ACHN (cell line): ENCODE data around the gene DLG2.

ENCODE experiments used
- DNase-seq: peaks from one replicate; pipeline ENCODE4 v3.0.0-alpha.2; 2015
- in situ Hi-C: cut with HindIII; loops from 2 replicates; pipeline ENCODE4 v1.10.0; 2017; ENCODE audit warnings: low sequenced_read_pairs, low pct_ligation_motif_present, low pct_unique_long_range_greater_than_20kb

DLG2 gene

GRCh38 chr11:84297570-84297969 is 1329.6 kb downstream of the DLG2 start:
- in situ Hi-C loops, result no loop called here
- DNase-seq, result no peak

- in situ Hi-C loops, result no loop called here
- no peak for DNase-seq
These were observed 1331.3 kb downstream of the DLG2 start for GRCh38 chr11:84295815-84296214.

GRCh38 chr11:84292955-84293354 is 1334.2 kb downstream of the DLG2 start:
- in situ Hi-C loops, result no loop called here
- no peak for DNase-seq

DNA sequence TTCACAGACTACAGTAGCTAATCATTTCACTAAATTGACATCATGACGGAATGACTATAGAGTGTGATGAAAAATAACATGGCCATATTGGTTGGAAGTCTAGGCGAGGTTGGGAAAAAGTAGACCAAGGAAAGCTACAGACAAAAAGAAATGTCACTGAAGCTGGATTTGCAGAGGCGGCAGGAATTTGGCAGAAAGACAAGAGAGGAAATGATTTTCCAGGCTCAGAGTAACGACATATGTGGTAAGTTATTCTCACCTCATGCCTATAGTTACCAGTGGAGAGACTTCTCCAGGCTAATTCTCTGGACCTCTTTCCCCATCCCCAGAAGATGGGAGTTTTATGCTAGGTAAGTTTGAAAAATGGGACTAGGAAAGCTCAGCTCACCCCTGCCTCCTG is 1335.1 kb downstream of the DLG2 start:
- in situ Hi-C loops, result no loop called here
- DNase-seq, result no peak

DNA sequence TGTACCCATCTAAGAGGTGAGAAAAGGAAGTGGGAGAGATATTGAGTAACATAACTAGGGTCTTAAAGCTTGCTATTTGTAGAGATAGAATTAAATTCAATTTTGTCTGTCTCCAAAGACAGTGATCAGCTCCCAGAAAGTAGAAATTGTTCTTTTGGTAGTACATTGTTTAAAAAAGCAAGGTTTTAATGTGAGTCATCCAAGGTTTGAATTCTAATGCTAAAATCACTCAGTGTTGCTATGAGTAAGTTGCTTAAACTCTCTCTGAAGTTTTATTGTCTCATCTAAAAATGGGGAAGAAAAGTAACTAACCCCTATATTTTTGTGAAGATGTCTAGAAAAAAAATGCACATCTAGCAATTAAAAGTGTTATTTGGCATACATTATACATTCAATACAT is 1336.5 kb downstream of the DLG2 start:
- no peak for DNase-seq
- in situ Hi-C loops, result no loop called here

GRCh38 chr11:84289381-84289906 is 1337.7 kb downstream of the DLG2 start:
- in situ Hi-C loops, result no loop called here
- peak; percentile 1 for DNase-seq

DNA sequence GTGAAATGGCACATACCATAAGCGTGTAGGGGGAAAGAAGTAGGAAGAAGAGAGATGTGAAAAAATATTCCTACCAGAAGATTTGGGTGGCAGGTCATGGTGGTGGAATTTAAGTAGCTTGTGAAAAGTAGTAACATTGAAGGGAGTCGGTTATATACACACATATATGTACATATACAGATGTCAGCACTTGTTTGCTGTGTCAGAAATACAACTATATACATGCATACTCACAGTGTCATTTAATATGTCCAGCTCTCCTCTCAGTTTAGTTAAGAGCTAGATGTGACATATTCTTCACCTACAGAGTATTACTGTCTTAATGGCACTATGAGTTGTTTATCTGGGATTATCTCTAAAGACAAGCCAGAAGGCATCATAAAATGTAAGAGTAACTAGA is 1353.6 kb downstream of the DLG2 start:
- no peak for DNase-seq
- in situ Hi-C loops, result no loop called here

DNA sequence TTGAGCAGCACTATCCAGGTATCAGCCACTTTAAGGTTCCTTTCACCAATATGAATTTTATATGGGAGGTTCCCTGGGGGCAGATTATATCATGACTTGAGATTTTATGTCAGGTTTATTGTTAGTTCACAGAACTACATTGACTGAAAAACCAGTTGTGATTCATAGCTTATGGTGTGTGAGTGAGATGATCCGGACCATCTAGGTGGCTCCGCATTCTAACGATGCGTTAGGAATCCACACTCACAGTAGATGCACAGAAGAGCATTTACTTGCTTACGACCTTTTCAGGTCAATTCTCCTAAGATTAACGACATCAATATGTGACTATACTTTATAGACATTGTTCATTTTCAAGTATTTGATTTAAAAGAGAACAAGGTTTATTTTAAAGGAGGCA is 1356.7 kb downstream of the DLG2 start:
- DNase-seq, result no peak
- in situ Hi-C loops, result no loop called here

GRCh38 chr11:84264066-84264465 is 1363.1 kb downstream of the DLG2 start:
- in situ Hi-C loops, result no loop called here
- no peak for DNase-seq

DNA sequence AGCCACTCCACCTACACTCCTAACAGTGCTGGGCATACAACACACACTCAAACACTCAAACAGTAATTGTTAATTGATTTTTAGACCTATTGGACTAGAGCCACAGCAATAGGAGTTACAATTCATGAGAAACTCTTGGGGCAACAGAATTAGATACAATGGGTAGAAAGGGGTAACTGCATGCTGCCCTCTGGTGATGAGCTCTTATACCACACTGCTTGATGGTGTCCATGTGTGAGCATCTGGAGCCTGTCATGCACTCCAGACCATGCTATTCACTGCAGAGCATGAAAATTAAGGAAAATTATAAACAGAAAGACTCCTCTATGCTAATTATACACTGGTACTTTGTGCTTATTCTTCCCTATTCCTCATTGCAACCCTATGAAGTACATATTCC is 1365.4 kb downstream of the DLG2 start:
- in situ Hi-C loops, result no loop called here
- peak; percentile 5 for DNase-seq

DNA sequence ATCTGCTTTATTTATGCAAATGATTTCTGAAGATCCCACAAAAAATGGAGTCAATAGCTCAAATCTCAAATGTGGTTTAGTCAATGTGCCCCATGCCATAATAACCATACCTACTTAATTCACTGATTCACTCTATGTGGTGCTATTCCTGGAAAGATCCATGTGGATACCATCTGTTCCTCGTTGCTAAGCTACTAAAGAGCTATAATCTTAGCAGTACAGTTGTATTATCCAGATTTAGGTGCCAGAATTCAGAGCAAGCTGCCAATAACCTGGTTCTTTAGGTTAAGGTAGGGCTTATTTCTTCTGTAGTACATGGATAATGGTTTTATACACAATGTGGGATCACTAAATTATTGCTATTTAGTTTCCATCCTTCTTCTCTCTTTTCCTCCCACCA is 1366.3 kb downstream of the DLG2 start:
- DNase-seq, result no peak

DNA sequence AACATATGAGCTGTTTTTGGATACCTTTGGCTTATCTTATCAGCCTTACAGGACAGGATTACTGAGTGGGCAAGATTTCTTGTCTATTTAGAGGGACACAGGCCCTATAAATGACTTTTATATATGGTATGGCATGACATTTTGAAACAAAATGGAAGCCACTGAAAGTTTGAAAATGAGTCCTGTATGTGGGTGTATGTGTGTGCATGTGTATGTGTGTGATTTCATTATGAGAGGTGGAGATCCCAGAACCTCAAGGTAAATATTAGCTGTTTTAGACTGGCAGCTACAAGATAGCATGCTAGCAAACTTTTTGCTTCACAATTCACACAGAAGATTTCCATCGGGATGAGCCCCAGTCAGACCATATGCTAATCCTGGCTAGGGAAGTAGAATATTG is 1370.5 kb downstream of the DLG2 start:
- in situ Hi-C loops, result no loop called here
- DNase-seq, result no peak

More for the DNA sequence above, 1366.3 kb downstream of the DLG2 start:
- in situ Hi-C loops, result no loop called here

GRCh38 chr11:84255483-84255882 is 1371.7 kb downstream of the DLG2 start:
- in situ Hi-C loops, result no loop called here
- no peak for DNase-seq

DNA sequence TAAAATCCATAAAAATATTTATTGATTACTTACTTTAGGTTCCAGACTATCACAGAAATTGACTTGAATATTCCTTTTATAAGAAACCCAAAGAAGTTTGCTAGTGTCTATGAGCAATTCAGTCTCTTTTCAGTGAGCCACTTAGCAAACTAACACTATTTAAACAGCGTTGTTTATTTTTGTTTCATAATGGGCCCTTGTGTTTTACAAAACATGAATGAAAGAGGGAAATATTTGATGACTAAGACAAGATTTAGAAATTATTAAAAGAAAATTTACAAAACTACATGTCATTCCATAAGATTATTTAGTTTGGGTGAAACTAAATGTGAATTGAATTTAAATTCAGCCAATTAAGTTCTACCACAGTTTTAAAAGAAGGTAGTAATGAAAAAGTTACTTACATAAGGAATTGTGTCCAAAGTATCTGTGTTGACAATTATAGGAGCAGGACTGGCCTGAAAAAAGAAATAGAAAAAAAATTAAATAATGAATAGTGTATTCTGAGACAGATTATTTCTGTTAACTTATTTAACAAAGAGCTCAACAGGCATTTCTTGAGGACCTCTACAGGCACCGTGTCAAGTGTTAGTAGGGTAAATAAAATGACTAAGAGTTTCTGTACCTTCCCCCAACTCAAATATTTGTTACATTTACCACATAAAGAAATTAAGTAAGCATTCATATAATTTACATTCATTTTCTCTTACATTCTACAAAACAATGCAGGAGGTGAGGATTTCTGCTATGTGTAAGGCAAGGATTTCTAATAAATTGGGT is 1376.1 kb downstream of the DLG2 start:
- in situ Hi-C loops, result no loop called here
- no peak for DNase-seq

- in situ Hi-C loops, result no loop called here
- DNase-seq, result no peak
These were observed 1377.6 kb downstream of the DLG2 start for GRCh38 chr11:84249344-84250135.

- DNase-seq, result no peak
- in situ Hi-C loops, result no loop called here
These were observed 1379.2 kb downstream of the DLG2 start for GRCh38 chr11:84247926-84248325.

DNA sequence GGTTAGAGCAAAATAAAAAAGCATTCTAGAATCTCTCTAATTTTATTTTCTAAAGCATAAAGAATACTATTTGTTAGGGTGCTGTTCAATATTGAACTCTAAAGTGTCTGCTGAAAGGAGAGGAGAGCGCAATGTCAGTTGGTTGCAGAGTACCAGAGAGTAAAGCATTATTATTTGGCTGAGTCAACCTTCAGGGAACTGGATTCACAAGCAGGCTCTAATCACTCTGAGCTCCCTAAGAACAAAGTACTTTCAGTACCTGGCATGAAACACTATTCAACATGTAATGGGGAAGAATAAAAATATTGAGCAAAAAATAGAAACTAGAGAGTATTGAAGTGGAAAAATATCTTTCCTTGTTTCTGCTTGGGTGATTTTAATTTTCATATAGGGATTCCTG is 1380.0 kb downstream of the DLG2 start:
- in situ Hi-C loops, result no loop called here
- no peak for DNase-seq

DNA sequence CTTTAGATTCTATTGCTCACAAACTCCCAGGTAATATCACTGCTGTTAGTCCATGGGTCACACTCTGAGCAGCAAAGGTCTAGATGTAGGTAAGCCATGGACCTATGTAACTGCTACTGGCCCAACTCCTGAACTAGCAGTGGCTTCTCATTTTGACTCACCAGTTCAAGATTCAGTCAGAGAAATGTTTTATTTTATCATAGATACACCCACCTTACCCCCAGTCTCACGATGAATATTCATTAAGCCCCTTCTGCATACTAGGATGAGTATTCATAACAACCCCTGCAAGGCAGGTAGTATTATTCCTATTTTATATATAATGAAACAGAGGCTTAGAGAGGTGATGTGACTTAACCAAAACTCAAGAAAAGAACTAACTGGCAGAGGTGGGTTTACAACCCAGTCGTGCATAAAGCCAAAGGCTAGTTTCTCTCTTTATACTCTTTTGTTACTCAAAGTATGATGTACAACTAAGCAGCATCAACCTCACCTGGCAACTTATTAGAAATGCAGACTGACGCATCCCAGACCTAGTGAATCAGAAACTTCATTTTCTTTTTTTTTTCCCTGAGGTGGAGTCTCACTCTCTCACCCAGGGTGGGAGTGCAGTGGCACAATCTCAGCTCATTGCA is 1383.4 kb downstream of the DLG2 start:
- in situ Hi-C loops, result no loop called here
- no peak for DNase-seq

- no peak for DNase-seq
- in situ Hi-C loops, result no loop called here
These were observed 1385.6 kb downstream of the DLG2 start for GRCh38 chr11:84241343-84242131.
